K562 (cell line): ENCODE measurements around the gene SIDT2. TPM values are rescaled to one million over a fixed set of nuclear protein-coding genes. Genes with fewer than 3 reads are reported as not detected.

Experiments used
- BHLHE40 ChIP-seq: IDR thresholded peaks from 2 replicates; pipeline ENCODE4 v1.6.1; 2011; ENCODE audit warnings: low read length, improper control_type of control experiment
- CREBBP ChIP-seq: IDR thresholded peaks from one replicate; pipeline ENCODE4 v1.6.1; 2012; ENCODE audit warnings: low read depth, mild to moderate bottlenecking, control low read depth, inconsistent platforms, low read length
- DLX4 ChIP-seq: fragments of 250-450 bp; sonication (Bioruptor Pico); IDR thresholded peaks from 2 replicates; pipeline ENCODE4 v1.6.1; 2021; ENCODE audit warnings: mild to moderate bottlenecking
- ETS1 ChIP-seq: conservative IDR thresholded peaks from 2 replicates; pipeline ENCODE4 v1.6.1; 2011; ENCODE audit warnings: low read depth, mild to moderate bottlenecking, low read length; ENCODE audit not compliant: control insufficient read depth
- GTF2A2 ChIP-seq: IDR thresholded peaks from 2 replicates; pipeline ENCODE4 v1.6.1; 2016; ENCODE audit warnings: mild to moderate bottlenecking, missing genetic modification characterization, missing compliant biosample characterization
- HDAC1 ChIP-seq, 2 experiments: fragments of 450-650 bp; IDR thresholded peaks; 2 replicates each; pipeline ENCODE4 v1.6.1; 2016 to 2017; ENCODE audit warnings: inconsistent platforms in 1 of 2, mild to moderate bottlenecking in 1 of 2, moderate library complexity in 1 of 2
- HMG20B ChIP-seq: fragments of 250-450 bp; sonication (Bioruptor Pico); IDR thresholded peaks from 2 replicates; pipeline ENCODE4 v1.5.0; 2021; ENCODE audit warnings: mild to moderate bottlenecking
- LEF1 ChIP-seq: fragments of 450-650 bp; IDR thresholded peaks from 2 replicates; pipeline ENCODE4 v1.6.1; 2016; ENCODE audit warnings: mild to moderate bottlenecking
- MEF2A ChIP-seq: IDR thresholded peaks from 2 replicates; pipeline ENCODE4 v1.6.1; 2011; ENCODE audit warnings: low read depth, mild to moderate bottlenecking, low read length, moderate library complexity; ENCODE audit not compliant: control insufficient read depth
- MIER1 ChIP-seq: fragments of 450-650 bp; IDR thresholded peaks from 2 replicates; pipeline ENCODE4 v1.6.1; 2016; ENCODE audit warnings: antibody characterized with exemption, mild to moderate bottlenecking, low read depth
- MXI1 ChIP-seq: IDR thresholded peaks from 2 replicates; pipeline ENCODE4 v1.6.1; 2011; ENCODE audit warnings: low read depth, mild to moderate bottlenecking, improper control_type of control experiment, low read length
- NFATC3 ChIP-seq: fragments of 450-650 bp; IDR thresholded peaks from 2 replicates; pipeline ENCODE4 v1.6.1; 2017; ENCODE audit warnings: mild to moderate bottlenecking
- NONO ChIP-seq, 2 experiments: fragments of 200-400 bp in 1 of 2; fragments of 450-650 bp in 1 of 2; formaldehyde crosslinking in 1 of 2; IDR thresholded peaks; 2 replicates each; pipeline ENCODE4 v1.6.1; 2017; ENCODE audit warnings: low read depth in 2 of 2, mild to moderate bottlenecking in 2 of 2, moderate library complexity in 2 of 2, low read length in 1 of 2
- OTX1 ChIP-seq: fragments of 450-650 bp; formaldehyde crosslinking; IDR thresholded peaks from 2 replicates; pipeline ENCODE4 v1.4.0; 2022; ENCODE audit warnings: mild to moderate bottlenecking
- RBM15 ChIP-seq: fragments of 200-400 bp; formaldehyde crosslinking; IDR thresholded peaks from 2 replicates; pipeline ENCODE4 v1.6.1; 2018; ENCODE audit warnings: mild to moderate bottlenecking, low read length, moderate library complexity; ENCODE audit not compliant: insufficient read depth
- SIN3A ChIP-seq, 2 experiments: fragments of 150-350 bp in 1 of 2; IDR thresholded peaks; 2 replicates each; pipeline ENCODE4 v1.6.1; 2011 to 2016; ENCODE audit warnings: borderline replicate concordance in 2 of 2, low read depth in 2 of 2, low read length in 2 of 2, mild to moderate bottlenecking in 2 of 2, moderate library complexity in 2 of 2; ENCODE audit not compliant: control insufficient read depth in 1 of 2
- SMARCC2 ChIP-seq: fragments of 450-650 bp; IDR thresholded peaks from 2 replicates; pipeline ENCODE4 v1.6.1; 2017; ENCODE audit warnings: antibody characterized with exemption, moderate library complexity, mild to moderate bottlenecking, low read depth
- SOX6 ChIP-seq: fragments of 450-650 bp; IDR thresholded peaks from 2 replicates; pipeline ENCODE4 v1.6.1; 2014; ENCODE audit warnings: mild to moderate bottlenecking
- TCF3 ChIP-seq: sonication (generic); formaldehyde crosslinking; IDR thresholded peaks from 2 replicates; pipeline ENCODE4 v1.4.0; 2020; ENCODE audit warnings: mild to moderate bottlenecking, missing genetic modification reagents
- TCF7 ChIP-seq: sonication (generic); IDR thresholded peaks from 2 replicates; pipeline ENCODE4 v1.6.1; 2016; ENCODE audit warnings: antibody characterized with exemption, borderline replicate concordance
- USF2 ChIP-seq: sonication (generic); formaldehyde crosslinking; IDR thresholded peaks from 2 replicates; pipeline ENCODE4 v1.5.0; 2020; ENCODE audit warnings: missing genetic modification reagents
- ZKSCAN8 ChIP-seq: fragments of 200-800 bp; sonication (Bioruptor generic); IDR thresholded peaks from 2 replicates; pipeline ENCODE4 v1.6.1; 2016; ENCODE audit warnings: missing genetic modification characterization, missing compliant biosample characterization
- ZNF174 ChIP-seq: fragments of 250-450 bp; sonication (Bioruptor Pico); IDR thresholded peaks from 2 replicates; pipeline ENCODE4 v1.4.0; 2020; ENCODE audit warnings: mild to moderate bottlenecking
- ZNF589 ChIP-seq: fragments of 200-800 bp; sonication (Bioruptor generic); IDR thresholded peaks from 2 replicates; pipeline ENCODE4 v1.6.1; 2016; ENCODE audit warnings: low read depth, missing genetic modification characterization, missing compliant biosample characterization
- polyA plus RNA-seq, 8 experiments: library from polyadenylated mRNA; depleted of rRNA in 4 of 8; stranded (reverse) in 5 of 8; unstranded in 3 of 8; fragments of >200 nt; fragmentation: Nextera tagmentation in 2 of 8; fragmentation: Illumina TruSeq in 1 of 8; extraction: Ambion mirVana in 2 of 8; extraction: Trizol in 1 of 8; gene quantifications; 2 replicates each; pipeline versions ENCODE4 v1.2.1 to v1.2.3, GENCODE V29; 2011 to 2014; ENCODE audit warnings: inconsistent platforms in 1 of 8, missing spikeins in 1 of 8
- total RNA-seq, 7 experiments: library from RNA; depleted of rRNA in 6 of 7; stranded (reverse); fragments of >200 nt in 6 of 7; fragmentation: Illumina TruSeq in 2 of 7; extraction: Trizol in 2 of 7; gene quantifications; 2 replicates each; pipeline versions ENCODE4 v1.2.1 to v1.2.3, GENCODE V29; 2011 to 2021; ENCODE audit warnings: low replicate concordance in 1 of 7

Gene SIDT2
- total and polyA plus RNA-seq, 9 of the 15 experiments (the other 6 are each of a cell fraction or from before 2014, with no cell fraction given) = 2.4 to 20.2 (median 6.5) TPM

GRCh38 chr11:117223741-117224689, 45.5 kb downstream of the SIDT2 start (continued):
- TF ChIP-seq SOX6 (peak; percentile 87), OTX1 (no peak), NONO (IDR thresholded peaks at IDR 0.05; ENCODE audit: low read depth in 2 of 2, low read length in 1 of 2) (peak in 1 of 2 experiments; percentile 63; a peak in 1 of 4 replicates), MXI1 (0 out of 2 replicates have a peak, but pooled peaks have one; percentile 8), ZKSCAN8 (CRISPR knock-in tag) (peak; percentile 62; the same call in 1 of the 2 replicates), BHLHE40 (no peak), USF2 (CRISPR knock-in tag) (no peak), ETS1 (peak; percentile 54; the same call in 1 of the 2 replicates), ZNF174 (CRISPR knock-in tag) (no peak), TCF3 (CRISPR knock-in tag) (peak; percentile 98), HDAC1 (IDR thresholded peaks at IDR 0.05) (peak in 1 of 2 experiments; percentile 84; a peak in 2 of 4 replicates), TCF7 (peak; percentile 85), LEF1 (peak; percentile 88), MIER1 (no peak), GTF2A2 (tag) (no peak), NFATC3 (no peak), SIN3A (IDR thresholded peaks at IDR 0.05; ENCODE audit: borderline replicate concordance in 2 of 2, control insufficient read depth in 1 of 2, low read depth in 2 of 2, low read length in 2 of 2) (peak in 1 of 2 experiments; percentile 61; a peak in 1 of 4 replicates), MEF2A (peak; percentile 43; the same call in 1 of the 2 replicates), RBM15 (no peak), SMARCC2 (peak; percentile 78), CREBBP (no peak), DLX4 (no peak), HMG20B (CRISPR knock-in tag) (no peak), ZNF589 (CRISPR knock-in tag) (peak; percentile 52; the same call in 1 of the 2 replicates)
